Measurements from ENCODE around the gene TUT7. TPM values are rescaled to one million over a fixed set of nuclear protein-coding genes. Genes with fewer than 3 reads are reported as not detected.

TUT7 gene
- total RNA-seq, 1 donor from 2014 or later = 37.7 TPM

GRCh38 chr9:86344818-86345217 lies 9.4 kb downstream of the TUT7 start:
- Histone ChIP-seq H3K4me3 (no peak overlapping the region), H3K27ac (no peak overlapping the region), H3K4me1 (peaks cover 36% of the 10 kb centered on the region), H3K27me3 (ENCODE audit: low read depth) (no peaks in the 10 kb centered on the region), H3K9me3 (no peaks in the 10 kb centered on the region), H3K36me3 (peaks cover 71% of the 10 kb centered on the region)
- DNase-seq (no peak), ATAC-seq (no peak)
- no peak for TF ChIP-seq CTCF (IDR thresholded peaks at IDR 0.05)
- intact Hi-C loops (cut with DNase I) = no loop called here

GRCh38 chr9:86342269-86342668 lies 11.9 kb downstream of the TUT7 start:
- intact Hi-C loops (cut with DNase I) = no loop called here
- DNase-seq = no peak
- H3K27ac ChIP-seq = no peak overlapping the region
- no peak overlapping the region for H3K4me3 ChIP-seq
- TF ChIP-seq CTCF (IDR thresholded peaks at IDR 0.05) = no peak
- H3K27me3 ChIP-seq (ENCODE audit: low read depth) = no peaks in the 10 kb centered on the region
- peaks cover 92% of the 10 kb centered on the region for H3K36me3 ChIP-seq
- no peaks in the 10 kb centered on the region for H3K9me3 ChIP-seq
- ATAC-seq = no peak
- peaks cover 14% of the 10 kb centered on the region for H3K4me1 ChIP-seq

DNA sequence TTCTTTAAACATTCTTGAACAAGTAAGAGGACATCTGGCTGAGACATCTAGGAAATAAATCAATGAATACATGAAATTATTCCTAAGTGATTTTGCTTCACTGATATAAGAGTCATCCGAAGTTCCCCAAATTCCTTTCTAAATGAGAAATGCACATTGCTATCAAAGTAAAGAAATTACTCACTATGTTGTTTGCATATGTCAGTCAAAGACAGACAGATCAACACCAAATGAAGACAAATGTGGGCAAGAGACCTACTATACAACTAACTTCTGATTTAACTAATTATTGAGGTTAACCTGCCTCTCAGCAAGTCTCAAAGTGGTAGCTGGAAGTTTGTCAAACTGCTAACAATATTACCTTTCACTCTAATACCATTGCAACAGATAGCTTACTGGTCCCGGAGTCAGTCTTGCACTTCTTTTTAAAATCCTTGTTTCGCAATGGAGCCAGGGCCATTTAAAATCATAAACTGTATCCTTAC lies 13.2 kb downstream of the TUT7 start:
- Histone ChIP-seq H3K36me3 (peaks cover 100% of the 10 kb centered on the region), H3K27me3 (ENCODE audit: low read depth) (no peaks in the 10 kb centered on the region), H3K27ac (no peak overlapping the region), H3K9me3 (no peaks in the 10 kb centered on the region), H3K4me1 (peaks cover 8% of the 10 kb centered on the region), H3K4me3 (no peak overlapping the region)
- ATAC-seq (no peak), DNase-seq (no peak)
- no peak for TF ChIP-seq CTCF (IDR thresholded peaks at IDR 0.05)
- intact Hi-C loops (cut with DNase I) = no loop called here

- H3K27me3 ChIP-seq (ENCODE audit: low read depth) = no peaks in the 10 kb centered on the region
- DNase-seq (no peak), ATAC-seq (no peak)
- H3K27ac ChIP-seq = no peak overlapping the region
- H3K4me3 ChIP-seq = no peak overlapping the region
- no peak for TF ChIP-seq CTCF (IDR thresholded peaks at IDR 0.05)
- peaks cover 100% of the 10 kb centered on the region for H3K36me3 ChIP-seq
- intact Hi-C loops (cut with DNase I) = no loop called here
- no peaks in the 10 kb centered on the region for H3K9me3 ChIP-seq
- peaks cover 5% of the 10 kb centered on the region for H3K4me1 ChIP-seq
Observed at GRCh38 chr9:86340356-86341006, 13.7 kb downstream of the TUT7 start.

DNA sequence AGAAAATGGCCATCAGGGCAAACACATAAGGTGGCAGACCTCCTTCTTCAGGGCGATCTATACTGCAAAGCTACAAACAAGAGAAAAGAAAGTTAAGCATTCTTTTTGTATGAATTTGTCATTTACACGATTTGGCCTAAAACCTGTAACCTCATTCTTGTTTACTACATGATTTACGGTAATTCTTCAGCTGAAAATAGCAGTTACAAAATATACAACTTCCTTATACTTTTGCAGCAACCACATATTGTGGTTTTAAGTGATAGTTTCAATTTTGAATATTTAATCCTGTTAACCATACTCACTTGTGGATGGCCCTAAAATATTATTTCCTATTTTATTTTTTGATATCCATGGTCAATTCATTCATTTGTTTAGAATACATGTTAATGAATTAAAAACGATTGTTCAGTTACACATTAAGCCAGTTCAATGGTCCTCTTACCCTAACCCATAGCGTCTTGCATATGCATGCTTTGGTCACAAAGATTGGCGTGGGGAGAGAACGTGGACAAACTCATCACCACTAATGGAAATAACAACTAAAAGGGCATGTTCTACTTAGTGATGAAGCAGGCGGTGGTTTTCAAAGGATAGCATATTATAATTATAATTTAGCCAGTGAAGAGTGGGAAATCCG lies 16.6 kb downstream of the TUT7 start:
- TF ChIP-seq CTCF (IDR thresholded peaks at IDR 0.05) = no peak
- Histone ChIP-seq H3K9me3 (no peaks in the 10 kb centered on the region), H3K27me3 (ENCODE audit: low read depth) (no peaks in the 10 kb centered on the region), H3K4me3 (no peak overlapping the region), H3K4me1 (peaks cover 5% of the 10 kb centered on the region), H3K36me3 (peaks cover 98% of the 10 kb centered on the region), H3K27ac (no peak overlapping the region)
- DNase-seq (no peak), ATAC-seq (peak in 1 of 2 donors; percentile 47)
- intact Hi-C loops (cut with DNase I) = no loop called here

Data from lower lobe of right lung (tissue), 2 donors.